Activated CD4-positive, alpha-beta T cell treated with anti-CD3 and anti-CD28 coated beads for 4 hours (primary cell): Measurements from ENCODE around the gene BANP.
"Not testable (repeated sequence)": the region's sequence is repeated elsewhere in the genome, so short reads cannot be mapped to it uniquely, and the experiment has no call there.

Experiments
- DNase-seq, 2 donors: peaks; one replicate each; pipeline ENCODE4 v3.0.0-alpha.2; 2020

BANP gene

GRCh38 chr16:87927195-87927562 is 24.1 kb upstream of the BANP start:
- DNase-seq, result no peak

- DNase-seq, result no peak
These were observed 21.2 kb upstream of the BANP start for GRCh38 chr16:87929986-87930385.

- no peak for DNase-seq
These were observed 20.8 kb upstream of the BANP start for GRCh38 chr16:87930456-87930855.

- DNase-seq, result no peak
These were observed 19.7 kb upstream of the BANP start for GRCh38 chr16:87931504-87931903.

- not testable (repeated sequence) for DNase-seq
These were observed 18.6 kb upstream of the BANP start for GRCh38 chr16:87932475-87933139.

- DNase-seq, result no peak
These were observed 18.1 kb upstream of the BANP start for GRCh38 chr16:87933140-87933495.

- DNase-seq, result not testable (repeated sequence)
These were observed 16.3 kb upstream of the BANP start for GRCh38 chr16:87934752-87935425.

GRCh38 chr16:87936016-87936374 is 15.2 kb upstream of the BANP start:
- DNase-seq, result not testable (repeated sequence)

GRCh38 chr16:87936375-87937230 is 14.6 kb upstream of the BANP start, which contains the start of gene CA5A:
CA5A (minus strand) TSS chr16:87936529; CDS start chr16:87936450, 79 bp downstream.
- no peak for DNase-seq

- not testable (repeated sequence) for DNase-seq
These were observed 14.0 kb upstream of the BANP start for GRCh38 chr16:87937231-87937542.

- DNase-seq, result no peak
These were observed 12.8 kb upstream of the BANP start for GRCh38 chr16:87938412-87938949.

- DNase-seq, result no peak
These were observed 11.4 kb upstream of the BANP start for GRCh38 chr16:87939562-87940423.

- DNase-seq, result no peak
These were observed 8.6 kb upstream of the BANP start for GRCh38 chr16:87942680-87943079.

- no peak for DNase-seq
These were observed 5.7 kb upstream of the BANP start for GRCh38 chr16:87945351-87946042.

GRCh38 chr16:87946596-87947347 is 4.5 kb upstream of the BANP start:
- no peak for DNase-seq

- no peak for DNase-seq
These were observed 3.7 kb upstream of the BANP start for GRCh38 chr16:87947356-87948118.

- no peak for DNase-seq
These were observed 3.1 kb upstream of the BANP start for GRCh38 chr16:87948119-87948545.

GRCh38 chr16:87948735-87949070 is 2.5 kb upstream of the BANP start:
- no peak for DNase-seq

- no peak for DNase-seq
These were observed 2.0 kb upstream of the BANP start for GRCh38 chr16:87949071-87949744.
